ENCODE measurements around the gene GOLGA8B.
"Not testable (repeated sequence)": the region's sequence is repeated elsewhere in the genome, so short reads cannot be mapped to it uniquely, and the experiment has no call there.

GRCh38 chr15:34575035-34575434 lies 8.4 kb downstream of the GOLGA8B start:
- not testable (repeated sequence) for TF ChIP-seq CTCF, EZH2phosphoT487 (IDR thresholded peaks at IDR 0.05; ENCODE audit: low read length)

Data from MM.1S (cell line).